Right ventricle myocardium superior (tissue), 1 donor: Measurements from ENCODE around the gene GRID1. TPM values are rescaled to one million over a fixed set of nuclear protein-coding genes. Genes with fewer than 3 reads are reported as not detected.
"Not testable (repeated sequence)": the region's sequence is repeated elsewhere in the genome, so short reads cannot be mapped to it uniquely, and the experiment has no call there.

Source experiments
- ATAC-seq: fragments of 200-7000 bp; cut with Tn5 transposase; one replicate; pipeline ENCODE4 v1.9.1; 2020; ENCODE audit warnings: mild to moderate bottlenecking; ENCODE audit not compliant: poor library complexity
- DNase-seq: peaks from one replicate; pipeline ENCODE4 v3.0.0-alpha.2; 2020
- intact Hi-C: fragments of 100-400 bp; cut with DNase I; formaldehyde crosslinking; loops from one replicate; pipeline ENCODE4 v1.11.2; 2022
- total RNA-seq: library from RNA; stranded (reverse); fragmentation: NEBNext Ultra II Directional; extraction: Animal tissue kit (Norgen Biotek cat#: 25700); gene quantifications from one replicate; pipeline ENCODE4 v1.2.1, GENCODE V29; 2021
- donor health status: DM: no; HTN: yes; CAD: no; lungs with severe emphysema.

Gene GRID1
- total RNA-seq, 1 donor from 2014 or later, result 1.1 TPM

DNA sequence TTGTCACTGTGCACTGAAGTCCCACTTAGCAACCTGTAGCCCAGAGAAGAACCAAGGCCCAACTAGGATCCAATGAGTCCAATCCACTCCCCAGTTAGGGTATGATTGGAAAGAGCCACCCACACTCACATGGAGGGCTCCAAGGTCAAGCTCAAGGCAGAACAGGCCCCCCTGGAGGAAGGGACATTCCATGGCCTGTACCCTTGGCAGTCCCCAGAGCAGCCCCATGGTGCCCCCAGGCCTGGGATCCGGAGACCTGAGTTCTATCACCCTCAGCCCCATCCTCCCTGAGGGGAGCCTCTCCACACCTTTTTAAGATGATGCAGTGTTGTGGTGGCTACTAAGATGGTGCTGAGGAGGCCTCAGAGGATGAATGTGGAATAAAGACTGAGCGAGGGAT is 231.4 kb downstream of the GRID1 start:
- intact Hi-C loops, result no loop called here
- ATAC-seq (no peak), DNase-seq (no peak)

DNA sequence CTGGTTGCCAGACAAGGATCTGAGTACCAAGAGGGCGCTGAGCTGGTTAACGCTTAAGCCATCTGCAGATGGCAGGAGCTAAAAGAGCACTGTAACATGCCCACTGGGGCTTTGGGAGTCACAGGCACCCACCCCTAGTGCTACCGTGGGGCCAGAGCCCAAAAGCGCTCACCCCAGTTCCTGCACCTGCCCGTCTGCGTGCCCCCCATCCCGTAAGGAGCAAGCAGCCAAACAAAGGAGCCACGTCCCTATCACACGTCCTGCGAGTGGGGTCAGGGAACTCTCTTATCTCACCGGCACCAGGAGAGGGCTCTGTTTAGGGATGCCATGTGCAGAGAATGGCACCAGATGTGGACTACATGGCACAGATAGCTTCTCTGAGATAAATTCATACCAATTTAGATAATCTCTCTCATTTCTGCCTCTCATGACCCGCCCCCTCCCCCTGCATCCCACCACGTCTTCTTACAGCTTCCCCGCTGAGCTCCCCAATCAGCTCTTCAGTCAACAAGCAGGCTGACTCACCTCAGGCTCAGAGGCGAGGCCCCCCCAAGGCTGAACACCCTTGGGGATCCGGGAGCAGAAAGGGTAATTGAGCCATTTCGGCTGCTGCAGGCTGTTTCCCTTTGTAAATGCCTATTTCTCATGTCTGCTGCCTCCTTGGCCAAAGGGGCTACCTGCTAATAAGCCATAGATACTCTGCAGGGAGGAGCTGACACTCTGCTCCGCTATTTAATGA is 235.7 kb downstream of the GRID1 start:
- intact Hi-C loops, result no loop called here
- DNase-seq, result no peak
- ATAC-seq, result no peak

DNA sequence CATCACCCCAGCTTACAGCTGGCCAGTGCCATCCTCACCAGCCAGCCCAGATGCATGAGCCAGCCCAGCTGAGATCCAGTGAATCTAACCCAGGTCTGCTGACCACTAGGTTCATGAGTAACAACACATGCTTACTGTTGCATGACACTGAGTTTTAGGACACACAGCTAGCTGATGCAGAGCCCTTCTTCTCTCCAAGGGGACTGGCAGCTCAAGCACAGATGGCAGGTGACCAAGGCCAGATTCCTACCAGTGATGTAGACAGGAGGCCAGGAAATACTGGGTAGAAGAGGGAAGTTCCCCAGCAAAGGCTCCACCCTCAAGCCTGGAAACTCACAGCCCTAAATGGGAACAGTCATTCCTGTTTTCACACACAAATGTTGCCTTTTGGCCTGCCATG is 236.6 kb downstream of the GRID1 start:
- ATAC-seq, result no peak
- no peak for DNase-seq
- intact Hi-C loops, result no loop called here

DNA sequence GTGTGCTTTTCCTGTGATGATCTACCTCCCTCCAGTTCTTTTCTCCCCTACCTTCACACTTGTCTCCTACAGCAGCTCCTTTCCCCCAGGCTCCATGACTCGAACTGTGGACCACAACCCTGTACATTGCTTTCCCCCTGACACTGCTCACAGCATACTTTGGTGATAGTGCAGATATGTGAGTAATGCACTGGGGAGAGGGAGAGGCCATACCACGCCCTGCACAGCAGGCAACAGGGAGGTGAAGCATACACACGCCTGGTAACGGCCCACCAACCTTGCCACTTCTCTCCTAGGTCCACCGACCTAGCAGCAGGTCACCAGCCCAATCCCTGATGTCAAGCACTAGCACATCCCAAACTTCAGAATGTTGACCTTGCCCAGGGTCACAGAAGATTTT is 238.2 kb downstream of the GRID1 start:
- ATAC-seq (no peak), DNase-seq (no peak)
- intact Hi-C loops, result no loop called here

DNA sequence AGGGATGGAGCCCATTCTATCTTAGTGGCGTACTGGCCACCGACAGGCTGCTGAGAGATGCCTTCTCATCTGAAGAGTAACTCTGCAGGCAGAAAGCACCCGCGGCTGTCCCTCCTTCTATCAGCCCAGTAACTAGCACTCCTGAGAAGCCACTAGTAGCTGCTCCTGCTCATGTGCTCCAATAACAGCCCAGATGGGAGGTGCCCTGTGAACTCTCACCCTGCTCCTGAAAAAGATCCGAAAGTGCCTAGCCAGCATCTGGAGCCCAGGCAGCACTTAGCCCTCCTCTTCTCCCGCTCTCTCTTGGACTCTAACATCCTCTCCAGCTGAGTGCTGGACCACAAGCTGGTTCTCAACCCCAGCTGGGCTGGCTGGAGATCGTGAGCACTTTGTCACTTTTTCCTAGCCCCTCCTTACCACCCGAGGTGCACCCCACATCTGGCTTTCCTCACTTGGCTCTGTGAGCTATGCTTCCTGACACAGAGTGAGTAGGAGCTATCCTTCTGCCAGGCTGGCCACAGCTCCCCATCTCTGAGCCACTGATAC is 239.2 kb downstream of the GRID1 start:
- intact Hi-C loops, result no loop called here

DNA sequence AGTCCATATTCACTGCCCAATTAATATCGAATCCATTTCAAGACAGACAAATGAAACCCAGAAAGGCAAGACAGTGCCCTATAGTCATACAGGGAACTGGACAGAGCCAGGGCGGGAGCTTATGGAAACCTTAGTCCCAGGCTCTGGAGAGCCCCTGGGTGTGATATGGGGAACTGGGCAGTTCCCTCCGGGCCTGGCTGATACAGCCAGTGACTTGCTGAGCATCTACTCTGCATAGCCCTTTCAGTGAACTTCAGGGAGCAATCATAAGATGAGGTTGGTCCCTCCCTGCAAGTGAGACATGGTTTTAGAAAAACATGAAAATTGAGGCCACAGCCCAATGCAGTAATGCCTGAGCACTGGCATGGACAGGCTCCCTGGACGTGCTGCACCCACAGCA is 241.9 kb downstream of the GRID1 start:
- DNase-seq (no peak), ATAC-seq (no peak)
- intact Hi-C loops, result no loop called here

More for the DNA sequence above, 239.2 kb downstream of the GRID1 start:
- no peak for DNase-seq
- no peak for ATAC-seq

DNA sequence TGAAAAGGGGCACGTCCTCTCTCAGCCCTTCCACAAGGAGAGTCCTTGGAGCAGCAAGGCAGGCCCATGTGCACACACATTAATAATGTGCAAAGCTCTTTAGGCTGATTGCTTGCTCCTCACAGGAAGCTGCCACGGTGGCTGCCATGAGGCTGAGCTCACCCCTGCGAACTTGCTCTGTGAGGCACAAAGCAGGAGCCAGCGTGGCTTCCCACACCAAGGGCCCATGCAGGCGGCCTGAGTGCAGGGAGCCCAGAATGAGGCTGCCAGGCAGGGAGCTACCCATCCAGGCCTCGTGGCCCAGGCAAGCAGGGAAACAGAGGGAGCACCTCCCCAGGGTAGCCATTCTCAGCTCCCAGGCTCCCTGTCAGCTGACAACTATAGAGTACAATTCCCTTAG is 242.9 kb downstream of the GRID1 start:
- ATAC-seq (no peak), DNase-seq (no peak)
- intact Hi-C loops, result no loop called here

DNA sequence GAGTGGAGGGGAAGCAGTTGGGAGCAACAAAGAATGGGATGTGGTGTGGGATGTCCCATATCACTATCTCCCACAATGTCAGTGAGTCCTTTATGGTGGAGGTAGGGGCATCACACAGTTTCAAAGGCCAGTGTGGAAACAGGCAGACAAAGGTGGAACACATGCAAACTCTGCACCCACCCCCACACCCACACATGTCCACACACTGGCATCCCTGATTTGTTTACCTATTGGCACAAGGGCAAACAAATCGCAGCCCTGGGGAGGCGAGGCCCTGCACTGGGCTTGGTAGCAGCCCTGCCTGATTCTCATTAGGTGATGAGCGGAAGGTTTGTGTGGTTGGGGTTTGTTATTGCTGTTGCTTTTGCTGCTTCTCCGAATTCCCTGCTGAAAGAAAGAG is 243.3 kb downstream of the GRID1 start:
- DNase-seq, result no peak
- no peak for ATAC-seq
- intact Hi-C loops, result no loop called here

DNA sequence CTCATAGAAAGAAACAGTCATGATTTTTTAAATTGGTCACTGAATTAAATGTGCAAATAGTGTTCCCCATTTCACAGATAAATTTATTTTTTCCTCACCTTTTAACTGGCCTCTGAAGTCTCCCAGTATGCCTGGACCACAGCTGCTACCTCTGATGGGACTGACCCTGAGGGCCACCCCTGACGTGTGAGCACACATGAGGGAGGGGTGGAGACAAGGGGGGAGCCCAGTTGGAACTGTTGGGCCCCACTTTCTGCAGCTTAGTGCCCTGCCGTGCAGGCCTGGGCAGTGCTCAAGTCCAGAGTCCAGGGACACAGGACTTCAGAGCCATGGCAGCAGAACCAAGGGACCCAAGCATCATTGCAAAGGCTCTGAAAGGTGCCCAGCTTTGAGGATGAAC is 243.9 kb downstream of the GRID1 start:
- intact Hi-C loops, result no loop called here
- DNase-seq (no peak), ATAC-seq (no peak)

DNA sequence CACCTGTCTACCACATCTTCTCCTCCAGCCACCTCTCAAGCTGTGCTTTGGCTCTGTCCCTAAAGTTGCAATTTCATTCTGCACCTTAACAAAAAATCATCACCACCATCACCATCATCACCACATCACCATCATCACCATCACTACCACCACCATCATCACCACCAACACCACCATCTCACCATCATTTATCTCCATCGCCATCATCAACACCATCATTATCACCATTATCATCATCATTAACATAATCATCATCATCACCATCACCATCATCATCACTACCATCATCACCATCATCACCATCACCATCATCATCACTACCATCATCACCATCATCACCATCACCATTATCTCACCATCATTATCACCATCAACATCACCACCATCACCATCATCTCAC is 245.4 kb downstream of the GRID1 start:
- DNase-seq (no peak), ATAC-seq (no peak)
- intact Hi-C loops, result no loop called here

DNA sequence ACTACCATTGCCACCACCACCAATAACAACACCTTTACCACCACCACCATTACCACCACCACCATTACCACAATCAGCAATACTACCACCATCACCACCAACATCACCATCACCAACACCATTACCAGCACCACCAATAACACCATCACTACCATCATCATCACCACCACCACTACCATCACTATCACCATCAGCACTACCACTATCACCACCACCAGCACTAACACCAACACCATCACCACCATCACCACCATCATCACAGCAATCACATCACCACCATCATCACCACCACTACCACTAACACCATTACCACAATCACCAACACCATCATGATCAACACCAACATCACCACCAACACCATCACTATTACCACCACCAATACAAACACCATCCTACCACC is 249.5 kb downstream of the GRID1 start:
- intact Hi-C loops, result no loop called here
- no peak for DNase-seq
- no peak for ATAC-seq

DNA sequence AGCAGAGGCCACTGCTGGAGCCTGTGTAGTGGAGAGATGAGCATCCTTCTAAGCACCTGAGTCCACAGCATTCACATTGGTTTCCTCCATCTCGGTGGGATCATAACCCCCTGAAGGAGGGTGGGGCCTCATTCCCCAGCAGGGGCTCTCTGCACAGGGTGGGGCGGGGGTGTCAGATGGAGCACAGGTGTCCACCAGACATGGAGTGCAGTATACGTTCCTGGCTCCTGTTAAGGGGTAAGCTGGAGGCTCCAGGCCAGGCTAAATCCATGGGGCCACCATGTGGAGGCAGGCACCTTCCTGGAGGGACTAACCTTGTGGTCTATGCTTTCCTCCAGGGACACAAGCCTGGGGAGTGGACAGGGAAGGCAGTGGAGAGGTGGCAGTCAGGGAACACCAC is 252.6 kb downstream of the GRID1 start:
- intact Hi-C loops, result no loop called here
- DNase-seq (no peak), ATAC-seq (no peak)

DNA sequence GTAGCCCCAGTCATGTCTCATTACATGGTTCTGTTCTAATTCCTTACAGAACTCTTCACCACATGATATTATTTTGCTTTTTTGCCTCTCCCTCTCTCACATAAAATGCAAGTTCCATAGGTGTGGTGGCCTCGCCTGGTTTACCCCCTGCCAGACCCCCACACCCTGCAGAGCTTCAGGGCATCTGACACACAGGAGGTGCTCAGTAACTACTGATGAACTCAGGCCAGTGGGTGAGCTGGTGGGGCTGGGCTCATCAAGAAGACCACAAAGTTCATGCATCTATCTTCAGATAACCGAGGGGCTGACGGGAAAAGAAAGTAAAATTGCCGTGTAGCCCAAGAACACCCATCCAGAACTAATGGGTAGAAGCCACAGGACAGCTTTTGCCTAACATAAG is 253.1 kb downstream of the GRID1 start:
- DNase-seq (no peak), ATAC-seq (no peak)
- intact Hi-C loops, result no loop called here

DNA sequence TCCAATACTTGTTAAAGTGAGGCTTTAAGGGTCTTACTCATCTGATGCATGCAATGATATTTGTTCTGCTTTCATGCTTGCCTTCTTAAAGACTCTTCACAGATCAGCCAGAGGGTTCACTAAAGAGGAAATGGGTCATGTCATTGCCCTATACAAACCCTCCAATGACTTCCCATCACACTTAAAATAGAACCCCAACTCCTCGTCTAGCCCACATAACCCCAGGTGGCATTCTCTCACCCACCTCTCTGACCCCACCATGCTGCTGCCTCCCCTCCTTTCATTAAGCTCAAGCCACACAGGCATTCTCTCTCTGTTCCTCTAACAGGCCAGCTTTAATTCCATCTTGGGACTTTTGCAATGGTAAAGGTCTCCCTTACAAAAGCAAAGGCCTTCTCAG is 253.6 kb downstream of the GRID1 start:
- intact Hi-C loops, result no loop called here
- DNase-seq, result no peak
- no peak for ATAC-seq

DNA sequence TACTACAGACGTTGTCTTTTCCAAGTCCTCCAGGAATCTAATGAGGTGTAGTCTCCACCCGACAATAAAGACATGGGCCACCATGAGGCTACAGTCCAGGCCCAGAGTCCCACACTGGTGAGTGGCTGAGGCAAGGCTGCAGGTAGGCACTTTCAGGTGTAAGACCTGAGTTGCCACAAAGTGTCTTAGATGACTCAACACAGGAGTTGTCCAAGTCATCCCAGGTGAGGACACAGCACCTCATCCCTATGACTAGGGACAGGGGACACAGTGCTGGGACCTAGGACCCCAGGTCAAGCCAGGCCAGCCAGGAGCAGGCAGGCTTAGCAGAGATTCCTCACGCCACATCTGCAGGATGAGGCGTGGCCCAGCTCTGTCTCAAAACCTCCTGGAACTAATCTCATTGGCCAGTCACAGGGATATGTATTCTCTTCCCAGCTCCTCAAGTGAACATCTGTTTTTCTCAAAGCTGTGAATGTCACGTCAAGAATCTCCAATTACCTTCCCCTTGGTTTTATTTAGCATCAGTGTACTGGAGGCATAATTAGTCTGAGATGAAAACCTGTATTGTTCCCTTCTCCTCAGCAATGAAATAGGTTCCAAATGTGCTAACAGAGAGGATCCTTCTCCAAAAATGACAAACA is 254.6 kb downstream of the GRID1 start:
- ATAC-seq, result no peak
- intact Hi-C loops, result no loop called here
- DNase-seq, result no peak

DNA sequence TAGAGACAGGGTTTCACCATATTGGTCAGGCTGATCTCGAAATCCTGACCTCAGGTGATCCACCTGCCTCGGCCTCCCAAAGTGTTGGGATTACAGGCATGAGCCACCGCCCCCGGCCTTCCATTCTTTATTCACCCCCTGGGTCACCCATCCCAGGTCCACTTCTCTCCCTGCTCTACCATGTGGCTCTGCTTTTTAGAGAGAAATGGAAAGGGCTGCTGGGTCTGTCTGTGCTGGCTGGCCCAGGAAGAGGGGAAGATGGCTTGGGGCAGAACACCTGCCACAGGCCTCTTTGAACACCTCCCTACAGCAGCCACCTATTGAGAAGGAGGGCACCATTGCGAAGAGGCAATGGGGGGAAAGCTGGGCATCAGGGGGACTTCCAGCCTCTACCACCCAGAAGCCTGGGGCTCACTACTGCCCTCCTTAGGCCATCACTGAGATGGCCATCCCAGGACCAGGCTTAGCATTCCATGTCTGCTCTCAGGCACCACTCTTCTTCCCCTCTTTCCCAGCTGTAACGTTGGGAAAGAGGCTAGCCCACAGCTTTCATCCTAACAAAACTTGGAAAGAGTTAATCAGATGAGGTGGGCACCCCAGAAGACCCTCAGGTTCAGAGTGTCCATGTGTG is 256.3 kb downstream of the GRID1 start:
- DNase-seq, result no peak
- intact Hi-C loops, result no loop called here

DNA sequence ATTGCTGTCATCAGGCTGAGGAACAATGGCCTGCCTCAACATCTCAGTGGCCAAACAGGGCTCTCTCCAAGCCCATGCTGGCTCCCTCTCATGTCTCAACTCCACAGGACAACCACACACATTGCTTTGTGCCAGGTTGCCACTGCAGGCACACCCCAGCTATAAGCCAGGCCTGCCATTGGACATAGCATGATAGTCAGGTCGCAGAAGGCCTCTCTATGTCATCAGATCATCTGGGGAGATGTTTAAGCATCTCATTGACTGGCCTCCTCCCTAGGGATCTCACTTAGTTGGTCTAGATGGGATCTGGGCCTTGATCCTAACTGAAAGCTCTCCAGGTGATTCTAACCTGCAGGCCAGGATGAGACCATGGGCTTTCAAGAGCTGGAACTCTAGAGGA is 257.2 kb downstream of the GRID1 start:
- DNase-seq (no peak), ATAC-seq (no peak)
- intact Hi-C loops, result no loop called here

More for the DNA sequence above, 256.3 kb downstream of the GRID1 start:
- ATAC-seq, result no peak

DNA sequence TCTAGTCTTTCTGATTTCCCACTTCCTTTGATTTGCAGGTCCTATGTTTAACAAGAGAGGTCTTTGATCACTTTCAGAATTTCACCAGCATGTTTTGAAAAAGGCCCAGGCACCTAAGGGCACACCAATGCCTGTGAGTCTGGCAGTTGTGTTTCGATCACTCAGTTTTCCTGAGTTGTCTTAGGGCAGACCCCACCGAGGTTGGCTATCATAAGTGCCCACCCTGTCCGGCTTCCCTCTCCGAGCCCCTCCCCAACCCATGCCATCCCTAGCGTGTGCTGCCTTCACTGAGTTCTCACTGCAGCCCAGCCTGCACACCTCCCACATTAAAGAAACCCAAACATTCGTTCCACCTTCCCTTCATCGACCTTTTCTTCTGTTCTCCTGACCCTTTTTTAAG is 257.9 kb downstream of the GRID1 start:
- no peak for ATAC-seq
- intact Hi-C loops, result no loop called here
- no peak for DNase-seq

DNA sequence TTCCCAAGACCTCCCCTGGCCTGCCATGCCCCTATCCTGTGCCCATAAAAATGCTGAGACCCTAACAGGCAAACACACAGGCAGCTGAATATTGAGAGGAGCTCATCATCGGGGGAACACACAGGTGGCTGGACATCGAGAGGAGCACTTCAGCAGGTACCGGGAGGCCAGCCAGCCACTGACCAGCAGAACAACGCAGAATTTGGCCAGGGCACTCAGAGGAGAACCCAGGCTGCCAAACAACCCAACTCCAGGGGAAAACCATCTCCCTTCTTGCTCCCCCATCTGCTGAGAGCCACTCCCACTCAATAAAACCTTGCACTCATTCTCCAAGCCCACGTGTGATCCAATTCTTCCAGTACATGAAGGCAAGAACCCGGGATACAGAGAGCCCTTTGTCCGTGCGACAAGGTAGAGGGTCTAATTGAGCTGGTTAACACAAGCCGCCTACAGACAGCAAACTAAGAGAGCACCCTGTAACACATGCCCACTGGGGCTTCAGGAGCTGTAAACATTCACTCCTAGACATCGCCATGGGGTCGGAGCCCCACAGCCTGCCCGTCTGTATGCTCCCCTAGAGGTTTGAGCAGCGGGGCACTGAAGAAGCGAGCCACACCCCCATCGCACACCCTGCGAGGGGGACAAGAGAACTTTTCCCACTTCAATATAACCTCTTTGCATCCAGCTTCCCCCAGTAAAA is 258.8 kb downstream of the GRID1 start:
- DNase-seq, intact Hi-C loops, ATAC-seq: not testable (repeated sequence)
